AML-193 (cell line): ENCODE measurements around the gene TXNDC11.

Experiments used
- DNase-seq, 2 experiments: peaks; one replicate each; lab custom pipeline; 2025; lab: John Stamatoyannopoulos, UW

The TXNDC11 gene

DNA sequence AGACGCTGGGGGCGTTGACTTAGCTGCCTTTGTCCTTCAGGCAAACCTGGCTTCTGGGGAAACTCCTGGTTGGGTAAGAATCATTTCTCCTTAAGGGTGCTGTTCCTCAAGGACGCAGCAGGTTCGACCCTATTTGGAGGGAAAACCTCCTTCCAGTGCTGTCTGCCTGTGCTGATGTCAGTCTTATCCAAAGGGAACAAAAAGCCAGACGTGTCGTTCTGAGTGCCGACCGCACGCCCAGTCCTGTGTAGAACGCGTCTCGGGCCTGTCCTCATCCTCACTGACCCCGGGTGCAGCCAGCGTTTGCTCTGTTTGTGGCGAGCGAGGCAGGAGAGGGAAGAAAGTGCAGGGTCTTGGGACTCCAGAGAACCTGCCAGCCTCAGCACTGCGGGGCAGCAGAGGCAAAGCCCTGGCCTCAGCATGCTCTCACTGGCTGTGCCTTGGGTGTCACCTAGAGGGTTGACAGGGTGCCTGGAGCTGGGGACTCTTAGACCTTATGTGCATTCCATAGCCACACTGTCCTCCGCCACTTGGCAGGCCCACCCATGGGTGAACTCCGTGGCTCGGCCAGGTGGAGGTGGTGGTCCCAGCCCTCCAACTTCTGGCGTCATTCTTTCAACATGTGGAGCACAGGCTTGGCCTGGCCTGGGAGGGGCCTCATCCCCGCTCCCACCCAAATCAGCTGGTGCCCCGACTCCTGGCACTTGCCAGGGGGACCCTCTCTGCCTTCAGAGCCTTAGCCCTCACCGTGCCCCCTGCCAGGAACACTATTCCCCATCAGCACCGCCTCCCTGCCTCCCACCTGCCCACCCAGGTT lies 68.4 kb downstream of the TXNDC11 start:
- no peak for DNase-seq

DNA sequence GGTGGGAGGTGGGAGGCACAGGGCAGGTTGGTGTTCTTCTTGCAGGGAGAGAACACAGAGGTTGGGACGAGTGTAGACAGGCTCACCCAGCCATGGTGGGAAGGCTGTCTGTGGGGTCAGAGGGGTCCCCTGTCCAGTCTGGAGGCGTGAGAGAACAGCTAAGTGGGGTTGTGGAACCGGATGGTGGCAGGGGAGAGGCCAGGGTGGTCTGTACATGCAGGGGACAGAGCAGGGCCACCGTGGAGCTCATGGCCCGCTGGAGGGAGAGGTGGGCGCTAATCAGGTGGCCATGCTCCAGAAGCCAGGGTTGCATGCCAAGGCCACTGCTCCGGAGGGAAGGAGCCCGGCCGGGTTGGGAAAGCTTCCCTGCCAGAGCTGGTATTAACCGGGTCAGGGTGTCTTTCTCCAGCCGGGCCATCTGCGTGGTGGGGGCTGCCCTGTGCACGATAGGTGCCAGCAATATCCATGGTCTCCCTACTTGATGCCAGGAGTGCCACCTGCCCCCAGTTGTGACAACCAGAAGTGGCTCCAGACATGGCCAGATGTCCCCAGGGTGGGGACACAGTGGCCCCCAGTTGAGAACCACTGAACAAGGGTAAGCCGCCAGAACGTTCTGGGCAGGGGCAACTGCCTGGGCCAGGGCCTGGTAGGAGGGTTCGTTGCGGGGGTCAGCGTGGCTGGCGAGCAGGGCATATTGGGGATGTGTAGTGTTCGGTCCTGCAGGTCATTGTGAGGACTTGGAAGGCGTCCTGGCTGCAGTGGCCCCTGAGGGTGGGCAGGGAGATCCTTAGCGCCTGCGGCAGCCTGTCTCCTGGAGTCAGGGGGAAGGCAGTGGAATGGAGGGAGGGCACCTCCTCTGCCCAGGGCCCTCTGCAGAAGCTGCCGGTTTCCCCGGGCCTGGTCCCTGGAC lies 69.3 kb downstream of the TXNDC11 start:
- DNase-seq = no peak

DNA sequence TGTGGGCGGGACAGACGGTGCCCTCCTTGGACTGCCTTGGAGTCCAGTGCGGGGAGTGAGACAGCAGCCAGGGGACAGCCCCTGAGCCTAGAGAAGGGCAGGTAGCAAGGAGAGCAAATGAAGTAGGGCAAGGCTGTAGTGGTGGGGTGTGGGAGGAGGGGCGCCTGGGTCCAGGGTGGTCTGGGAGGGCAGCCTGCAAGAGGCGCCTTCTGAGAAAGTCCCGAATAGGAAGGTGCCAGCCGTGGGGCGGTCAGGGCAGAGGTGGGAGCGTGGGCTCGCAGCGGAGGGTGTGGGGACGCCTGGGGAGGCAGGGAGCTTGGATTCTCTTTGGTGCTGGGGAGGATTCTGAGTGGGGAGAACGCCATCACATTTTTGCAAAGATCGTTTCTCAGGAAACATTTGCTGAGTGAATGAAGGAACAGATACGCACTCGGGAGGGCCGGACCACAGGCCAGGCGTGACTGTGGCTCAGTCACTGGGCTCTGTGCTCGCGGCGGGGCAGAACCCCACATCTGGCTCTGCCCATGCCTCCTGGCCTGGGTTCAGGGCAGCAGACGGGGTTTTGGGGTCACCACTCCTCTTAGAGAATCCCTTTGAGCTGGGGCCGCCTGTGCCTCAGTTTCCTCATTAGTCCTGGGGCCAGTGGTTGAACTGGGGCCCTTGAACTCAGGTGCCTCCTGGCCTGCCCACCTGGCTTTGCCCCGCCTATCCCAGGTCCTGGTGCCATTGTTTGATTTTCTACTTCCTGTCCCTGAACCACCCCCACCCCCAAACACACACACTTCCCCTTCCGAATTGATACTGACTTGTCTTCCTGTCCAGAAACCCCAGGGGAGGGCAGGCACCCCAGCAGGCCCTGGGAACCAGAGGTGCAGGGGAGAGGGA lies 70.2 kb downstream of the TXNDC11 start:
- DNase-seq = peak; percentile 40 to 46

- DNase-seq = no peak
Observed at GRCh38 chr16:11671676-11672075, 71.0 kb downstream of the TXNDC11 start.

DNA sequence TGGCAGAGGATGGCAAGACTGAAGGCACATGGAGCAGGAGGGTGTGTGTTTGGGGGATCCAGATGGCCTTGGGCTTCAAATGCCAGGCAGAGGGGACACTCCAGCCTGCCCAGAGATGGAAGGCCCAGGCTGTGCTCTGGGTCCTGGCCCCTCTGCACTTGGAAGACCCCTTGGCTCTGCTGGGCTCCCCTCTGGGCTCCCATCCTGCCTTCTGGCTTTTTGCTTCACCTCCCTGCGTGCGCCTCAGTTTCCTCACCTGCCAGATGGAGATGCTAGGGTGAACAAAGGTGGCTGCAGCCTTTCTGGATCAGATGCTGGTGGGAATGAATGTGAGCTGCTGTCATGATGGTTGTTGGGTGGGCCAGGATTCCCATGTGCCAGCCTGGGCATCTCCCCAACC lies 71.4 kb downstream of the TXNDC11 start:
- no peak for DNase-seq

DNA sequence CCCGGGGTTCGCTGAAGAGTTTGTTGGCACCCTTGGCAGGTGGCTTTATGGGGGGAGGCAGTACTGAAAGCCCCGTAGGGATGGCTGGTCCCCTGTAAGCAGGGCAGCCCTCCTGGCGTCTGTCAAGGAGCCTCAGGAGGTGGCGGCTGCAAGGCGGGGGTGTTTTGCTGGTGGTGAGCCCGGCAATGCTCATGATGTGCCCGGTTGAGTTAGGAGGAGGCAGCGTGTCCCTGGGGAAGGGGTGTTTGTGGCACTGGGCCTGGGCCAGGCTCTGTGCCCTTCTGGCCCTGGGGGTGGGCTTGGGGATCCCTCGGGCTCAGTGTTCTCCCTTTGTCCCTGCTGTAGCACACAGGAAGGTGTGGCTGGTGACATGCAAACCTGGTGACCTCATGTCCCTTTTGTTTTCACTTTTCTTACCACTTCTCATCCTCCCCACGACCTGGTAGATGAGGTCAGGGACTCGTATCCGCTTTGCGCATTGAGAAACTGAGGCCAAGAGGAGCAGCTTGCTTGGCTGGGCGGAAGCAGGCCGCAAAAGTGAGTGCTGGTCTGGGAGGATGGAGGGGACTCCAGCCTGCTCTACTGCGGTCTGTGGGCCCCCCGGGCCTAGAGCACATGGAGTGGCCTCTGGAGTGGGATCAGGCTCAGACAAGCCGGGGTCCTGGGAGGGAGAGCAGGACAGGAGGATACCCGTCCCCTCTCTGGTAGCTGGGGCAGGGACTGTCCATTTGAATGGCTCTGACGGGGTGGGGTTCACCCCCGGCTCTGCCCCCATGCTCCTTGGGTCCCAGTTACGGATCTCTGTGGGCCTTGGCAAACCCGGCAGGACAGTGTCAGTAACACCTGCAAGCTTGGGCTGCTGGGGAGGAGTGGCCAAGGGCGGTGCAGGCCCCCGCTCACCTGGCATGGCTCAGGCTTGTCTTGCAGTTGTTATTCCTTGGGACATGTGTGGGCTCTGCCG lies 72.2 kb downstream of the TXNDC11 start:
- DNase-seq = no peak

- peak; percentile 36 to 42 for DNase-seq
Observed at GRCh38 chr16:11669380-11670146, 73.1 kb downstream of the TXNDC11 start.

DNA sequence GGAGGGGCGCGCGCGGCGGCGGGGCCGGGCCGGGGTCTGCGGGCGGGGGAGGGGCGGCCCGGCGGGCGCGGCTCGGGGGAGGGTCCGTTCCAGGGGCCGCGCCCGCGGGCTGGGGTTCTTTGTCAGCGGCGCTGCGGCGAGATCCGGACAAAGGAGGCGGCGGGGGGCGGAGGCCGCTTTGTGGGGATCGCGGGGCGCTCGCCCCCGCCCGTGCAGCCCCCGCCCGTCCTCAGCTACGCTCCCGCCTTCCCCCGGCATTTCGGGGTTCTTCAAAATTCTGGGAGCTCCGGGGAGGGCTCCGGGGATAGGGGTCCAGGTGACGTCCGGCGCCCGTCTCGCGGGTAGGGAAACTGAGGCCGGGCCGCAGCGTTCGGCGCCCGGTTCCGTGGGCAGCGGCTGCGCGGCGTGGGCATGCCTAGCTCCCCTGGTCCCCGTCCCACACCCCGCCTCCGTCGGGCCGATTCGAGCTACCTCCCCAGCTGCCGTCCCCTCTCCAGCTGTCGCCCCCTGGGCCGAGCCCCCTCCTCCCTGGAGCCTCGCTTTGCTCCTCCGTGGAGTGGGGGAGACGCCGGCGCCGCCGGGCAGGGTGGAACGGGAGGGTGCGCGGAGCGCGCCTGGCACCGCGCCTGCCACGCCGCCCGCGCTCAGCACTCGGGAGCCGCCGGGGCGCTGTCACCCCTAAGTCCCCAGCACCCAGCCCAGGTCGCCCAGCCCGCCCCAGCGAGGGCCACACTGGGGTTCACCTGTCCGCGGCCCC lies 73.9 kb downstream of the TXNDC11 start:
- no peak for DNase-seq

DNA sequence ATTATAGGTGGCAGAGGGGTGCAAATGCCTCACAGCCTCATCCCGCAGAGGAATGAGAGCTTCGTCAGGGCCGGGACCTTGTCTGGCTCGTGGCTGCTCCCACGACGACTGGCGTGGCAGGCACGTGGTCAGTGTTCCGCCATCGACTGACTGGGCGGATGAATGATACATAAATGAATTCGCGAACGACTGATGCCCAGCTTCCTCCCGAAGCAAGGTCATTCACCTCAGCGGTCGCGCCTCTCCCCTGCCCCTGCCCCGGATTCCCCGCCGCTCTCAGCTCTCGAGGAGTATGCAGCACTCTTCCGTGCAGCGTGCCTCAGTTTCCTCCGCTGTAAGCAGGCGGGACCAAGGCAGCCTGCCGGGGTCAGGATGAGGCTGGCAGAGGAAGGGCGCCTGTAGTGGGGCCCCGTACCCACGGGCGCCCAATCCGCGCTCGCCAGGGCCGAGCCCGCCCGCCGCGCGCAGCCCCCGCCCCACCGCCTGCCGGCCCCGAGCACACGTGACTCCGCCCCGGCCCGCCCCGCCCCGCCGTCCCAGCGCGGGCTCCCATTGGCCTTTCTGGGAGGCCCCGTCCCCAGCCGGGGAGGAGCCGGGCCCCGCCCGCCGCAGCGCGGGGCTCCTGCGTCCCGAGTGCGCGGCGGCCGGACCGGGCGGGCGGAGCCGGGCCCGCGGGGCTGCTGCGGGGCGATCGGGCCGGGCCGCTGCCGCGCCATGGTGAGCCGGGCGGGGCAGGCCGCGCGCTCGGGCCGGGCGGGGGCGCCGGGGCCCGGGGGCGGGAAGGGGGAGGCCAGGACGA lies 74.6 kb downstream of the TXNDC11 start, which contains the start of gene SNN:
Gene SNN (plus strand): TSS at position 632 of the 799 bp plus-strand sequence. CDS start 7,605 bp downstream, outside the sequence.
- DNase-seq = peak; percentile 49 to 56

DNA sequence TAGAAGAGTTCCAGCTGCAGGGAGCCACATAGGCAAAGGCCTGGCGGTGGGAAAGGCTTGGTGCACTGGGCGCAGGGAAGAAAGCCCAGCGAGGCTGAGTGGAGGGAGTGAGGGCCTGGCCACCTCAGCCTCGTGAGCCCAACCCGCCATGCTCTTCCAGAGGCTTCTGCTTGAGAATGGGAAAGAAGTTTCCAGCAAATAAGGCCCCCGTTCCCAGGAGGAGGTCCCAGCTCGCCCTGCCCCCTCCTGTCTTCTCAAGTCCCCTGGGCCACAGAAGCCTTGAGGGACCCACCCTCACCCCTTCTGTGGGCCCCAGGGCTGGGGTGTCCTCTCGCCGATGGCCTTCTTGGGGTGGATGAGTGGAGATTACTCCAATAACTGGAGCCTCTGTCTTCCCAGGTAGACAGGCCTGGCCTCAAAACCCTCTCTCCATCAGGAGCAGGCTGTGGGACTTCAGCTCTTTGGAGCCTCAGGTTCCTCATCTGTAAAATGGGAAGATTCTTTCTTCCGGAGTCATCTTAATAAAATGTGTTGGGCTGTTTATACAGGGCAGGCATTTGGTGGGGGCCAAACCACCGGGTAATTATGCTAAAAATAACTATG lies 75.3 kb downstream of the TXNDC11 start:
- DNase-seq = no peak

GRCh38 chr16:11666103-11667055 lies 76.3 kb downstream of the TXNDC11 start:
- no peak for DNase-seq

GRCh38 chr16:11665071-11665491 lies 77.6 kb downstream of the TXNDC11 start:
- DNase-seq = no peak

- no peak for DNase-seq
Observed at GRCh38 chr16:11662582-11662981, 80.1 kb downstream of the TXNDC11 start.

DNA sequence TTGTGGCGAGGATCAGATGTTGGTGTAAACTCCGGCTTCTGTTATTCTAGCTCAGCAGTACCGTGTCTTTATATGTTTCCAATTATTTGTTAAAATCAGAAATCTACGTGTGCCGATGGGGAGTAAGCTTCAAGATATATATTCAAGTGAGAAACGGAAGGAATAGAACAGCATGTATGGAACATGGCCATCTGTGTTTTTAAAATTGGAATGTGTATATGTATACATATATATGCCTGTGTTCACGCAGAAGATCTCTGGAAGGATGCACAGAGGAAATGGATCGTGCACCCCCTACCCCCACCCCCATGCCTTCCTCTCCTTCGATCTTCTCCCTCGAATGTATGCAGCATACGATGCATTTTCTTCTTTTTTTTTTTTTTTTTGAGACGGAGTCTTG lies 82.1 kb downstream of the TXNDC11 start:
- DNase-seq = no peak

GRCh38 chr16:11658896-11659708 lies 83.6 kb downstream of the TXNDC11 start:
- DNase-seq = no peak

GRCh38 chr16:11657556-11657955 lies 85.1 kb downstream of the TXNDC11 start:
- no peak for DNase-seq
